Vagina (tissue), 2 donors: ENCODE results near the gene COLEC12.

ENCODE experiments used
- CTCF ChIP-seq, 3 experiments: fragments of 450-650 bp in 2 of 3; fragments of 200-600 bp in 1 of 3; sonication (generic) in 1 of 3; IDR thresholded peaks; one replicate each; pipeline ENCODE4 v1.5.1; 2017 to 2019; ENCODE audit warnings: antibody characterized with exemption in 3 of 3, mild to moderate bottlenecking in 2 of 3, moderate library complexity in 2 of 3
- POLR2A ChIP-seq, 2 donors: fragments of 450-650 bp; IDR thresholded peaks; one replicate each; pipeline ENCODE4 v1.6.1; 2017; ENCODE audit warnings: antibody characterized with exemption in 2 of 2, mild to moderate bottlenecking in 2 of 2, moderate library complexity in 2 of 2
- POLR2AphosphoS5 ChIP-seq, 2 donors: sonication (generic); formaldehyde crosslinking; IDR thresholded peaks; one replicate each; pipeline ENCODE4 v1.9.0; 2017; ENCODE audit warnings: antibody characterized with exemption in 2 of 2, mild to moderate bottlenecking in 2 of 2, low read depth in 1 of 2; ENCODE audit not compliant: insufficient read depth in 1 of 2

DNA sequence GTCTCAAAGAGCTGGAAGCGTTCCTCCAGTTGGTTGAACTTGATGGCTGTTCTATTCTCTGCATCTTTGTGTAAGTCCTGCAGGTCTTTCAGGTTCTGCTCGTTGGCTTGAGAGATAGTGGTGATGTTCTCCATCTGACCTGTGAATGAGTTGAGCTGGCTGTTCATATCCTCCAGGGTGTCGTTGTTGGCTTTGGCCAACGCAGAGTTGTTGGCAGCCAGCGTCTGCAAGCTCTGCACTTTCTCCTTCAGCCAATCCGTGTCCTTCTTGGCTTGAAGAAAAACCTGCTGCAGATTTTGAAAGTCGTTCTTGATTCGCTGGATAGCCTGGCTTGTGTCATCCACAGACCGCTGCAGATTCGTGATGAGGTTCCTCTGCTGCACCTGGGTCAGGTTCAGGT, 153.9 kb downstream of the COLEC12 start:
- no peak for TF ChIP-seq CTCF (IDR thresholded peaks at IDR 0.05)
- TF ChIP-seq POLR2A (IDR thresholded peaks at IDR 0.05): no peak
- TF ChIP-seq POLR2AphosphoS5 (IDR thresholded peaks at IDR 0.05; ENCODE audit: insufficient read depth in 1 of 2, low read depth in 1 of 2): no peak
